K562 (cell line): Measurements from ENCODE around the gene SEC14L5.
"Not testable (repeated sequence)": the region's sequence is repeated elsewhere in the genome, so short reads cannot be mapped to it uniquely, and the experiment has no call there.

ENCODE experiments used
- EZH2 ChIP-seq: IDR thresholded peaks from 2 replicates; pipeline ENCODE4 v1.6.1; 2012; ENCODE audit warnings: low read depth, mild to moderate bottlenecking, inconsistent platforms, low read length, borderline replicate concordance
- POLR2H ChIP-seq: IDR thresholded peaks from 2 replicates; pipeline ENCODE4 v1.6.1; 2016; ENCODE audit warnings: missing genetic modification characterization, low read depth, mild to moderate bottlenecking, control low read depth, missing compliant biosample characterization, moderate library complexity
- RHOXF2B ChIP-seq: fragments of 250-450 bp; sonication (Bioruptor Pico); conservative IDR thresholded peaks from 2 replicates; pipeline ENCODE4 v1.5.1; 2021
- SETDB1 ChIP-seq: IDR thresholded peaks from one replicate; pipeline ENCODE4 v1.6.1; 2012; ENCODE audit warnings: low read length, control low read depth, inconsistent platforms
- TF ChIP-seq, protein P1 (sequence below): sonication (generic); formaldehyde crosslinking; IDR thresholded peaks from 2 replicates; pipeline ENCODE4 v1.8.0; 2022; ENCODE audit warnings: mild to moderate bottlenecking, missing genetic modification reagents
- TF ChIP-seq, protein P2 (sequence below): sonication (generic); formaldehyde crosslinking; IDR thresholded peaks from 2 replicates; pipeline ENCODE4 v1.9.0; 2022; ENCODE audit warnings: mild to moderate bottlenecking, missing genetic modification reagents

DNA sequence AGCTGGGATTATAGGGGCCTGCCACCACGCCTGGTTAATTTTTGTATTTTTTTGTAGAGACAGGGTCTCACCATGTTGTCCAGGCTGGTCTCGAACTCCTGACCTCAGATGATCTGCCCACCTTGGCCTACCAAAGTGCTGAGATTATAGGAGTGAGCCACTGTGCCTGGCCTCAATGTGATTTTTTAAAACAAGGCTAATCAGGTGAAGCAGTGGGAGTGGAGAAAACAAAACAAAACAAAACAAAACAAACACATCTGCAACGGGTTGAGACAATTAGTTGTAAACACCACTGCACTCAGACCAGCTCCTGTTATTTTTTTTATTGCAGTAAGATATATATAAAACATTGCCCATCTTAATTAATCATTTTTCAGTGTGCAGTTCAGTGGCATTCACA is 6.5 kb upstream of the SEC14L5 start:
- TF ChIP-seq, protein P1, sequence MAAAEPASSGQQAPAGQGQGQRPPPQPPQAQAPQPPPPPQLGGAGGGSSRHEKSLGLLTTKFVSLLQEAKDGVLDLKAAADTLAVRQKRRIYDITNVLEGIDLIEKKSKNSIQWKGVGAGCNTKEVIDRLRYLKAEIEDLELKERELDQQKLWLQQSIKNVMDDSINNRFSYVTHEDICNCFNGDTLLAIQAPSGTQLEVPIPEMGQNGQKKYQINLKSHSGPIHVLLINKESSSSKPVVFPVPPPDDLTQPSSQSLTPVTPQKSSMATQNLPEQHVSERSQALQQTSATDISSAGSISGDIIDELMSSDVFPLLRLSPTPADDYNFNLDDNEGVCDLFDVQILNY (CRISPR knock-in tag) = not testable (repeated sequence)
- not testable (repeated sequence) for TF ChIP-seq SETDB1; RHOXF2B (CRISPR knock-in tag); EZH2; POLR2H (tag)
- TF ChIP-seq, protein P2, sequence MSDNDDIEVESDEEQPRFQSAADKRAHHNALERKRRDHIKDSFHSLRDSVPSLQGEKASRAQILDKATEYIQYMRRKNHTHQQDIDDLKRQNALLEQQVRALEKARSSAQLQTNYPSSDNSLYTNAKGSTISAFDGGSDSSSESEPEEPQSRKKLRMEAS (CRISPR knock-in tag) = not testable (repeated sequence)
